ENCODE results near the gene LTC4S.

Gene LTC4S

DNA sequence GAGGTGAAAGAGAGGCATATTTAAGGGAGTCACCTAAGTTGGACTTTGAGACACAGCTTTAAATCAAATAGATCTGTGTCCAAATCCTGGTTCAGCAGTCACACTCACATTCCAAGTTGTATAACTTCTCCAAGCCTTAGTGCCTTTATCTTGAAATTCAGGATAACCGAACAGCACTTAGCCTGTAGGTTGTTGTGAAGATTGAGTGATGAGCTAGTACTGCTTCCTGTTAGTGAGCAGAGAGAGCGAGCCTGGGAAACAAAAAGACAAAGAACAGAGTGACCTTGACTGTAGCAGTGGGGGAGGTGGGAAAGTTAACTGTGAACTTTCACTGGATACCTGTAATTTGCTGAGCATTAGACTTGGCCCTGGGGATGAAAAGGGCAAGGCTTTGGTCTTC, 38.8 kb upstream of the LTC4S start:
- POLR2A ChIA-PET, result interaction anchor here (0.6 to 1.3 kb wide), 2 partner anchors 13 to 131 kb away, joined by 3 to 4 read pairs; partner anchors contain the start of gene HNRNPH1
- CTCF ChIA-PET, result interaction anchor here (1.2 to 4.6 kb wide), 2 partner anchors 9 to 14 kb away, joined by 3 to 42 read pairs; no protein-coding TSS in a partner anchor
- H3K4me3 ChIP-seq (ENCODE audit: low read depth, low read length), result no peak overlapping the region
- TF ChIP-seq, protein P1, sequence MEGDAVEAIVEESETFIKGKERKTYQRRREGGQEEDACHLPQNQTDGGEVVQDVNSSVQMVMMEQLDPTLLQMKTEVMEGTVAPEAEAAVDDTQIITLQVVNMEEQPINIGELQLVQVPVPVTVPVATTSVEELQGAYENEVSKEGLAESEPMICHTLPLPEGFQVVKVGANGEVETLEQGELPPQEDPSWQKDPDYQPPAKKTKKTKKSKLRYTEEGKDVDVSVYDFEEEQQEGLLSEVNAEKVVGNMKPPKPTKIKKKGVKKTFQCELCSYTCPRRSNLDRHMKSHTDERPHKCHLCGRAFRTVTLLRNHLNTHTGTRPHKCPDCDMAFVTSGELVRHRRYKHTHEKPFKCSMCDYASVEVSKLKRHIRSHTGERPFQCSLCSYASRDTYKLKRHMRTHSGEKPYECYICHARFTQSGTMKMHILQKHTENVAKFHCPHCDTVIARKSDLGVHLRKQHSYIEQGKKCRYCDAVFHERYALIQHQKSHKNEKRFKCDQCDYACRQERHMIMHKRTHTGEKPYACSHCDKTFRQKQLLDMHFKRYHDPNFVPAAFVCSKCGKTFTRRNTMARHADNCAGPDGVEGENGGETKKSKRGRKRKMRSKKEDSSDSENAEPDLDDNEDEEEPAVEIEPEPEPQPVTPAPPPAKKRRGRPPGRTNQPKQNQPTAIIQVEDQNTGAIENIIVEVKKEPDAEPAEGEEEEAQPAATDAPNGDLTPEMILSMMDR (IDR thresholded peaks at IDR 0.05; ENCODE audit: insufficient read depth, low read length, missing control alignments), result no peak
- DNase-seq (ENCODE audit: low read depth, low spot score), result no peak

- TF ChIP-seq, protein P1 (IDR thresholded peaks at IDR 0.05; ENCODE audit: insufficient read depth, low read length, missing control alignments), result no peak
- DNase-seq (ENCODE audit: low read depth, low spot score), result no peak
- POLR2A ChIA-PET, result no interaction called here
- H3K4me3 ChIP-seq (ENCODE audit: low read depth, low read length), result no peak overlapping the region
- CTCF ChIA-PET, result interaction anchor here (1.4 kb wide), 1 partner anchor 9 kb away, joined by 5 read pairs; no protein-coding TSS in a partner anchor
Observed at GRCh38 chr5:179758955-179759354, 34.8 kb upstream of the LTC4S start.

DNA sequence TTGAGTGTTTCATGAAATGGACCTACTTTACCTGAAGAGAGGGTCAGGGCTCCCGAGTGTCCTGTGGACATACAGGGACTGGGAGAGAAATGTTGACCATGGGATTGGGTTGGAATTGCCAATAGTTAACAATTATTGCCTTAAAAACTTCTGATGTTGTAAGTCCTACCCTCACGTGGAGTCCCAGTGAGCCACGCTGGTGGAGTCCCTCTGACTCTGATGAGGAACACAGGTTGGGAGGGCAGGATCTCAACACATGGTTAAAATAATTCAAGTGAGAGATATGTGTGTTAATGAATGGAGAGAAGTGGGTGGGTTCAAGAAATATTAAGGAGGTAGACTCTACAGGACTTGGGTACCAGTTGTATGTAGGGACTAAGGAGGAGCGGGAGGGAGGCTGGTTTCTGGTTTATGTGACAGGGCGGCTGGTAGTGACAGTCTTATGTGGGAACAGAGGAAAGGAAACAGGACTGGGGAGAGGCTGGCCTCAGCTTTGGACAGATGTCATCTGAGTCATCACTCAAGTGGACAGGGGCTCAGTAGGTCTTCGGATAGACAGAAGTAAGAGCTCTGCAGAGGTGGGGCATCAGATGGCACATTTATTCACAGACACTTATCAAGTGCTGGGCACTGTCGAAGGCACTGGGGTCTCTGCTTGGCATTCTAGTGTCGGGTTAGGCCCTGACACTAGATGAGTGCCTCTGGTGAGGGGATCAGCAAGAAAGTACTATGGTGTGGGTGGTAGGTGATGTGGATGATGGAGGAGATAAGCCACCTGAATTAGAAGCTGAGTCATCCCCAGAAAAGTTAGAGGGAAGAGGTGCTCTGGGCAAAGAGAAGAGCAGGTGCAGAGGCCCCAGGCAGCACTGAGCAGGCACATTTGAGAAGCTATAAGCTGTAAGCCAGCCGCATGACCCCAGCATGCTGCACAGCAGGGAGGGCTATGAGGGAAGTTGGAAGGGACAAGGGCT, 33.9 kb upstream of the LTC4S start:
- no peak for DNase-seq (ENCODE audit: low read depth, low spot score)
- ChIA-PET POLR2A (no interaction called here), CTCF (no interaction called here)
- no peak overlapping the region for H3K4me3 ChIP-seq (ENCODE audit: low read depth, low read length)
- TF ChIP-seq, protein P1 (IDR thresholded peaks at IDR 0.05; ENCODE audit: insufficient read depth, low read length, missing control alignments), result no peak

- POLR2A ChIA-PET, result interaction anchor here (0.5 to 3.1 kb wide), 3 partner anchors 31 to 138 kb away, joined by 3 to 8 read pairs (median 3); partner anchors contain the start of genes HNRNPH1 and SQSTM1
- H3K4me3 ChIP-seq (ENCODE audit: low read depth, low read length), result no peak overlapping the region; the same call in 1 of the 2 replicates
- TF ChIP-seq, protein P1 (IDR thresholded peaks at IDR 0.05; ENCODE audit: insufficient read depth, low read length, missing control alignments), result no peak
- CTCF ChIA-PET, result interaction anchor here (0.6 to 4.9 kb wide), 33 partner anchors 8 to 1212 kb away, joined by 3 to 42 read pairs (median 5); partner anchors contain the start of genes CBY3 and LTC4S
- no peak for DNase-seq (ENCODE audit: low read depth, low spot score)
Observed at GRCh38 chr5:179762079-179762780, 31.6 kb upstream of the LTC4S start.

- CTCF ChIA-PET, result interaction anchor here (0.6 to 4.9 kb wide), 31 partner anchors 9 to 1211 kb away, joined by 3 to 42 read pairs (median 7); partner anchors contain the start of genes CBY3 and LTC4S
- H3K4me3 ChIP-seq (ENCODE audit: low read depth, low read length), result no peak overlapping the region
- TF ChIP-seq, protein P1 (IDR thresholded peaks at IDR 0.05; ENCODE audit: insufficient read depth, low read length, missing control alignments), result no peak
- POLR2A ChIA-PET, result interaction anchor here (0.5 to 3.1 kb wide), 3 partner anchors 32 to 139 kb away, joined by 3 to 8 read pairs (median 3); partner anchors contain the start of genes HNRNPH1 and SQSTM1
- no peak for DNase-seq (ENCODE audit: low read depth, low spot score)
Observed at GRCh38 chr5:179762781-179763176, 31.0 kb upstream of the LTC4S start.
